ENCODE data around the gene STRIT1. TPM values are rescaled to one million over a fixed set of nuclear protein-coding genes. Genes with fewer than 3 reads are reported as not detected.

Gene STRIT1
- total RNA-seq: 1 to 10 TPM in 1 of 6 donors, not detected in 5; 2.1 TPM

DNA sequence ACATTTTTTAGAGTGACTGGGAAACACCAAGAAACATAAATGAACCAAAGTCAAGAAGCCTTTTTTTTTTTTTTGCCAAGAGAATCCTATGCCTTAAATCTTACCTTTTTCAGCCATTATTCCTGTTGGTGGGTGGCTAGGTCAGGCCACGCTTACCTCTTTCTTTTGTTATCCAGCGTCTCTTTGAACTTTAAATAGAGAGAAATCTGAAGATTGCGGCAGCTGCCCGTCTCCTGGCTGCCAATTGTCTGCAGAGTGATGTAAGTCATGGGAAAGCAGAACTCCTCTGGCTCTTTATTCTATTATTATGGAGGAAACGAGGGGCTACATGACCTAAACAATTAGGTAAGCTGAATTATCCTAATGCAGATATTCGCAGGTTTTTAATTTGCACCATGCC lies at the start of gene STRIT1:
STRIT1 (minus strand) TSS at position 168 of the 400 bp plus-strand sequence.
- Histone ChIP-seq H3K9me3 (peaks cover 0 to 12% (median 5%) of the 10 kb centered on the region in 4 donors), H3K4me3 (no peak within 1 kb of the TSS), H3K36me3 (no peaks in the 10 kb centered on the region), H3K27ac (no peak within 1 kb of the TSS), H3K4me1 (no peaks in the 10 kb centered on the region), H3K27me3 (no peaks in the 10 kb centered on the region)
- DNase-seq: no peak
- TF ChIP-seq POLR2A (IDR thresholded peaks at IDR 0.05): no peak
- TF ChIP-seq, protein P1, sequence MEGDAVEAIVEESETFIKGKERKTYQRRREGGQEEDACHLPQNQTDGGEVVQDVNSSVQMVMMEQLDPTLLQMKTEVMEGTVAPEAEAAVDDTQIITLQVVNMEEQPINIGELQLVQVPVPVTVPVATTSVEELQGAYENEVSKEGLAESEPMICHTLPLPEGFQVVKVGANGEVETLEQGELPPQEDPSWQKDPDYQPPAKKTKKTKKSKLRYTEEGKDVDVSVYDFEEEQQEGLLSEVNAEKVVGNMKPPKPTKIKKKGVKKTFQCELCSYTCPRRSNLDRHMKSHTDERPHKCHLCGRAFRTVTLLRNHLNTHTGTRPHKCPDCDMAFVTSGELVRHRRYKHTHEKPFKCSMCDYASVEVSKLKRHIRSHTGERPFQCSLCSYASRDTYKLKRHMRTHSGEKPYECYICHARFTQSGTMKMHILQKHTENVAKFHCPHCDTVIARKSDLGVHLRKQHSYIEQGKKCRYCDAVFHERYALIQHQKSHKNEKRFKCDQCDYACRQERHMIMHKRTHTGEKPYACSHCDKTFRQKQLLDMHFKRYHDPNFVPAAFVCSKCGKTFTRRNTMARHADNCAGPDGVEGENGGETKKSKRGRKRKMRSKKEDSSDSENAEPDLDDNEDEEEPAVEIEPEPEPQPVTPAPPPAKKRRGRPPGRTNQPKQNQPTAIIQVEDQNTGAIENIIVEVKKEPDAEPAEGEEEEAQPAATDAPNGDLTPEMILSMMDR (IDR thresholded peaks at IDR 0.05): no peak
- no peak for ATAC-seq (ENCODE audit: low FRiP score in 2 of 2)
- 62 to 73% methylated on average over 6 of the region's 6 CpGs for WGBS, 2 donors

DNA sequence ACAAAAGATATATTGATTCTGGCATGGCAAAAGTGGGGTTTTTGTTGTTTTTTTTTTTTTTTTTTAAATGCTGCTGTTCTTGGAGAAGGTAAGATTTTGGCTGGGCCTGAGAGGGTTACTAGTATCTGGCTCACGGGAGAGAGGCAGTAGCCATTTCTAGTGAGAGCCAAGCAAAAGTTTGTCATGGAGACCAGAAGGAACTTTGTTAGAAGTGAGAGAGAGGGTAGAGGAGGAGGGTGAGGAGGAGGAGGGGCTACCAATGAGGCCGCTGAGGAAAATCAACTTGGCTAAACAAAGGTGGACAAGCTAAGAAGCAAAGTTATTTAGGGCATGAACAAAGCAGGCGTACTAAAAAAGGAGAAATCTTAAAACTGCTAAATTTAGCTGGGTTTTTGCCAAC lies 48.9 kb upstream of the STRIT1 start:
- WGBS, 2 donors: 58 to 70% methylated on average over 3 of the region's 3 CpGs
- ATAC-seq (ENCODE audit: low FRiP score in 2 of 2) (no peak), DNase-seq (no peak)
- Histone ChIP-seq H3K4me3 (no peak overlapping the region), H3K27me3 (no peaks in the 10 kb centered on the region), H3K9me3 (no peaks in the 10 kb centered on the region), H3K4me1 (no peaks in the 10 kb centered on the region), H3K36me3 (no peaks in the 10 kb centered on the region), H3K27ac (no peak overlapping the region)
- TF ChIP-seq EP300 (IDR thresholded peaks at IDR 0.05) (no peak), POLR2A (IDR thresholded peaks at IDR 0.05) (no peak), POLR2AphosphoS5 (IDR thresholded peaks at IDR 0.05) (no peak)
- TF ChIP-seq, protein P1 (IDR thresholded peaks at IDR 0.05): no peak

DNA sequence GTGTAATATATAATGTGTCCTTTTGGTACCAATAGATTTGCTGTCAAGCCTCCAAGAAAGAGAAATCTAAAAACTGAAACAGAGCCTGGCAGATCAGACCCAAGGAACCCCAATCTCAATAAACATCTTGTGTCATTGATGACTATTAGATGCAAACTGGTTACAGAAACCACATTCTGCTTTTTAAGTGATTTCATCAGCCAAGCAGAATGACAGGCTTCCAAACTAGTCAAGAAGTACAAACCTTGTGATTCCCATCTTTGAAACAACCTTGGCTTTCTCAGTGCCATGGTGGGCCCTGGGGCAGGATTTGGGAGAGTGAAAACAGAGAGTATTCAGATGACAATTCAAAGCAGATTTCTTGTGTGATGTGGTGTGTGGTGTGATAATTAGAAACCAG lies 45.6 kb upstream of the STRIT1 start:
- TF ChIP-seq EP300 (IDR thresholded peaks at IDR 0.05) (no peak), POLR2AphosphoS5 (IDR thresholded peaks at IDR 0.05) (no peak), POLR2A (IDR thresholded peaks at IDR 0.05) (no peak)
- TF ChIP-seq, protein P1 (IDR thresholded peaks at IDR 0.05): no peak
- Histone ChIP-seq H3K27me3 (no peaks in the 10 kb centered on the region), H3K4me3 (no peak overlapping the region), H3K9me3 (no peaks in the 10 kb centered on the region), H3K4me1 (no peaks in the 10 kb centered on the region), H3K36me3 (no peaks in the 10 kb centered on the region), H3K27ac (no peak overlapping the region)
- DNase-seq (no peak), ATAC-seq (ENCODE audit: low FRiP score in 2 of 2) (no peak)

DNA sequence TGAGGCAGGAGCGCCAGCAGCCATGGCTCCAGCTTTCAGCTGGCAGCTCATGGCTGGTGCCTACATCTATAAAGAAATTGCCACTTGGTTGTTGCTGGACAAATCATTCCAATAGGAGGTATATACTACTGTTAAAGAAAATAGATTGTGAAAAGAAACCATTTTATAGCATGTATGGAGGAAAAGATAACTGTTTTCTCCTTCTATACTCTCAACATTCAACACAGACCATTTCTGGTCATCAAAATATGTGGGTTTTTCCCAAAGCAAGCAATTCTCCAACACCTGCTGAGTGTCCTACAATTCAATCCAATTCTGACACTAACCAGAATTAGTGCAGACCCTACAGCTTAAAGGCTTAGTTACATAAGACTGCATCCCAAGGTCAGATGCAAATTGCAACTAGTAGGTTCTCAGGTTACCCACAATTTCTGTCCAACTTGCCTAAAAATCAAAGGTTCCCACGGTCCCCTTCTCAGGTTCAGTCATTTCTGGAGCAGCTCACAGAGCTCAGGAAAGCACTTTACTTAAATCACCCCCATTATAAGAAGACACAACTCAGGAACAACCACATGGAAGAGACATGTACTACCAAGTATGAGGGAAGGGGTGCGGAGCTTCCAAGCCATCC lies 42.4 kb upstream of the STRIT1 start:
- Histone ChIP-seq H3K4me3 (no peak overlapping the region), H3K4me1 (no peaks in the 10 kb centered on the region), H3K27me3 (no peaks in the 10 kb centered on the region), H3K27ac (no peak overlapping the region), H3K36me3 (no peaks in the 10 kb centered on the region), H3K9me3 (no peaks in the 10 kb centered on the region)
- ATAC-seq (ENCODE audit: low FRiP score in 2 of 2) (no peak), DNase-seq (no peak)
- WGBS, 2 donors: 80 to 83% methylated on average over 3 of the region's 3 CpGs
- no peak for TF ChIP-seq POLR2AphosphoS5 (IDR thresholded peaks at IDR 0.05)
- no peak for TF ChIP-seq EP300 (IDR thresholded peaks at IDR 0.05)
- TF ChIP-seq POLR2A (IDR thresholded peaks at IDR 0.05): no peak
- TF ChIP-seq, protein P1 (IDR thresholded peaks at IDR 0.05): no peak

All from upper lobe of left lung (tissue), 6 donors.